ENCODE measurements around the gene CCDC14.

The CCDC14 gene

GRCh38 chr3:123920383-123920782 is 40.6 kb downstream of the CCDC14 start:
- Histone ChIP-seq H3K27me3 (ENCODE audit: insufficient read depth, insufficient read length) (no peaks in the 10 kb centered on the region), H3K9ac (ENCODE audit: insufficient read length, low read depth) (no peak overlapping the region), H3K9me3 (ENCODE audit: insufficient read depth, low read length) (peaks cover 13% of the 10 kb centered on the region), H3K4me3 (ENCODE audit: insufficient read length, low read depth) (no peak overlapping the region), H3K4me1 (ENCODE audit: insufficient read depth, insufficient read length) (no peaks in the 10 kb centered on the region), H3K36me3 (ENCODE audit: insufficient read depth, insufficient read length, low read length) (peaks cover 40% of the 10 kb centered on the region)
- no peak for DNase-seq (ENCODE audit: low read depth, low spot score)
- TF ChIP-seq SUZ12 (IDR thresholded peaks at IDR 0.05; ENCODE audit: extremely low read depth, insufficient read depth, insufficient read length) (no peak), ZNF274 (IDR thresholded peaks at IDR 0.05; ENCODE audit: low read depth, low read length) (no peak), YY1 (IDR thresholded peaks at IDR 0.05; ENCODE audit: insufficient read depth, insufficient read length) (no peak)

GRCh38 chr3:123919353-123919752 is 41.7 kb downstream of the CCDC14 start:
- H3K4me3 ChIP-seq (ENCODE audit: insufficient read length, low read depth): no peak overlapping the region
- no peak for DNase-seq (ENCODE audit: low read depth, low spot score)
- no peaks in the 10 kb centered on the region for H3K27me3 ChIP-seq (ENCODE audit: insufficient read depth, insufficient read length)
- H3K4me1 ChIP-seq (ENCODE audit: insufficient read depth, insufficient read length): no peaks in the 10 kb centered on the region
- TF ChIP-seq ZNF274 (IDR thresholded peaks at IDR 0.05; ENCODE audit: low read depth, low read length): no peak
- no peak for TF ChIP-seq SUZ12 (IDR thresholded peaks at IDR 0.05; ENCODE audit: extremely low read depth, insufficient read depth, insufficient read length)
- no peak for TF ChIP-seq YY1 (IDR thresholded peaks at IDR 0.05; ENCODE audit: insufficient read depth, insufficient read length)
- H3K36me3 ChIP-seq (ENCODE audit: insufficient read depth, insufficient read length, low read length): peaks cover 46% of the 10 kb centered on the region
- H3K9ac ChIP-seq (ENCODE audit: insufficient read length, low read depth): no peak overlapping the region
- peaks cover 13% of the 10 kb centered on the region for H3K9me3 ChIP-seq (ENCODE audit: insufficient read depth, low read length)

GRCh38 chr3:123914829-123915228 is 46.2 kb downstream of the CCDC14 start:
- DNase-seq (ENCODE audit: low read depth, low spot score): no peak
- no peak overlapping the region for H3K9ac ChIP-seq (ENCODE audit: insufficient read length, low read depth)
- TF ChIP-seq ZNF274 (IDR thresholded peaks at IDR 0.05; ENCODE audit: low read depth, low read length) (no peak), SUZ12 (IDR thresholded peaks at IDR 0.05; ENCODE audit: extremely low read depth, insufficient read depth, insufficient read length) (no peak), YY1 (IDR thresholded peaks at IDR 0.05; ENCODE audit: insufficient read depth, insufficient read length) (no peak)
- H3K9me3 ChIP-seq (ENCODE audit: insufficient read depth, low read length): no peaks in the 10 kb centered on the region
- no peaks in the 10 kb centered on the region for H3K27me3 ChIP-seq (ENCODE audit: insufficient read depth, insufficient read length)
- H3K4me1 ChIP-seq (ENCODE audit: insufficient read depth, insufficient read length): no peaks in the 10 kb centered on the region
- H3K4me3 ChIP-seq (ENCODE audit: insufficient read length, low read depth): no peak overlapping the region
- H3K36me3 ChIP-seq (ENCODE audit: insufficient read depth, insufficient read length, low read length): peaks cover 36% of the 10 kb centered on the region

- no peaks in the 10 kb centered on the region for H3K27me3 ChIP-seq (ENCODE audit: insufficient read depth, insufficient read length)
These were observed 51.2 kb downstream of the CCDC14 start for GRCh38 chr3:123909785-123910184.

GRCh38 chr3:123907720-123908119 is 53.3 kb downstream of the CCDC14 start:
- no peak overlapping the region for H3K9ac ChIP-seq (ENCODE audit: insufficient read length, low read depth)
- no peak for TF ChIP-seq YY1 (IDR thresholded peaks at IDR 0.05; ENCODE audit: insufficient read depth, insufficient read length)
- TF ChIP-seq SUZ12 (IDR thresholded peaks at IDR 0.05; ENCODE audit: extremely low read depth, insufficient read depth, insufficient read length): no peak
- no peak for TF ChIP-seq ZNF274 (IDR thresholded peaks at IDR 0.05; ENCODE audit: low read depth, low read length)
- H3K9me3 ChIP-seq (ENCODE audit: insufficient read depth, low read length): no peaks in the 10 kb centered on the region
- no peak for DNase-seq (ENCODE audit: low read depth, low spot score)
- no peaks in the 10 kb centered on the region for H3K36me3 ChIP-seq (ENCODE audit: insufficient read depth, insufficient read length, low read length)
- H3K4me3 ChIP-seq (ENCODE audit: insufficient read length, low read depth): no peak overlapping the region
- H3K4me1 ChIP-seq (ENCODE audit: insufficient read depth, insufficient read length): no peaks in the 10 kb centered on the region
- no peaks in the 10 kb centered on the region for H3K27me3 ChIP-seq (ENCODE audit: insufficient read depth, insufficient read length)

More at GRCh38 chr3:123909785-123910184, 51.2 kb downstream of the CCDC14 start:
- no peak for TF ChIP-seq YY1 (IDR thresholded peaks at IDR 0.05; ENCODE audit: insufficient read depth, insufficient read length)
- TF ChIP-seq ZNF274 (IDR thresholded peaks at IDR 0.05; ENCODE audit: low read depth, low read length): no peak
- TF ChIP-seq SUZ12 (IDR thresholded peaks at IDR 0.05; ENCODE audit: extremely low read depth, insufficient read depth, insufficient read length): no peak
- no peak overlapping the region for H3K9ac ChIP-seq (ENCODE audit: insufficient read length, low read depth)
- no peaks in the 10 kb centered on the region for H3K4me1 ChIP-seq (ENCODE audit: insufficient read depth, insufficient read length)
- DNase-seq (ENCODE audit: low read depth, low spot score): no peak
- H3K9me3 ChIP-seq (ENCODE audit: insufficient read depth, low read length): no peaks in the 10 kb centered on the region
- H3K36me3 ChIP-seq (ENCODE audit: insufficient read depth, insufficient read length, low read length): peaks cover 12% of the 10 kb centered on the region
- H3K4me3 ChIP-seq (ENCODE audit: insufficient read length, low read depth): no peak overlapping the region

GRCh38 chr3:123899300-123899865 is 61.6 kb downstream of the CCDC14 start:
- H3K9me3 ChIP-seq (ENCODE audit: insufficient read depth, low read length): peaks cover under 1% of the 10 kb centered on the region; the same call in 1 of the 2 replicates
- no peak overlapping the region for H3K4me3 ChIP-seq (ENCODE audit: insufficient read length, low read depth)
- no peaks in the 10 kb centered on the region for H3K4me1 ChIP-seq (ENCODE audit: insufficient read depth, insufficient read length)
- no peaks in the 10 kb centered on the region for H3K36me3 ChIP-seq (ENCODE audit: insufficient read depth, insufficient read length, low read length)
- TF ChIP-seq SUZ12 (IDR thresholded peaks at IDR 0.05; ENCODE audit: extremely low read depth, insufficient read depth, insufficient read length): no peak
- no peak for TF ChIP-seq YY1 (IDR thresholded peaks at IDR 0.05; ENCODE audit: insufficient read depth, insufficient read length)
- TF ChIP-seq ZNF274 (IDR thresholded peaks at IDR 0.05; ENCODE audit: low read depth, low read length): no peak
- no peaks in the 10 kb centered on the region for H3K27me3 ChIP-seq (ENCODE audit: insufficient read depth, insufficient read length)
- no peak overlapping the region for H3K9ac ChIP-seq (ENCODE audit: insufficient read length, low read depth)
- DNase-seq (ENCODE audit: low read depth, low spot score): no peak

- no peak for TF ChIP-seq YY1 (IDR thresholded peaks at IDR 0.05; ENCODE audit: insufficient read depth, insufficient read length)
- no peak for TF ChIP-seq ZNF274 (IDR thresholded peaks at IDR 0.05; ENCODE audit: low read depth, low read length)
- no peak for TF ChIP-seq SUZ12 (IDR thresholded peaks at IDR 0.05; ENCODE audit: extremely low read depth, insufficient read depth, insufficient read length)
- H3K9me3 ChIP-seq (ENCODE audit: insufficient read depth, low read length): peaks cover 61% of the 10 kb centered on the region
These were observed 68.0 kb downstream of the CCDC14 start for GRCh38 chr3:123893012-123893411.

More at GRCh38 chr3:123893012-123893411, 68.0 kb downstream of the CCDC14 start:
- Histone ChIP-seq H3K4me3 (ENCODE audit: insufficient read length, low read depth) (no peak overlapping the region), H3K4me1 (ENCODE audit: insufficient read depth, insufficient read length) (no peaks in the 10 kb centered on the region), H3K27me3 (ENCODE audit: insufficient read depth, insufficient read length) (no peaks in the 10 kb centered on the region), H3K36me3 (ENCODE audit: insufficient read depth, insufficient read length, low read length) (no peaks in the 10 kb centered on the region), H3K9ac (ENCODE audit: insufficient read length, low read depth) (no peak overlapping the region)
- DNase-seq (ENCODE audit: low read depth, low spot score): no peak
